SK-N-MC (cell line): ENCODE measurements around the gene UBE2D1.

ENCODE experiments used
- DNase-seq: peaks from one replicate; pipeline ENCODE4 v3.0.0-alpha.2; 2011; ENCODE audit warnings: low read depth, low spot score
- H3K27ac ChIP-seq: fragments of 200-600 bp; sonication (generic); 2 replicates; pipeline ENCODE4 v1.5.1; 2016; ENCODE audit warnings: mixed run types
- H3K36me3 ChIP-seq: fragments of 200-600 bp; sonication (generic); 2 replicates; pipeline ENCODE4 v1.6.1; 2017; ENCODE audit warnings: antibody characterized with exemption, low read length, mixed read lengths; ENCODE audit not compliant: insufficient read depth
- H3K4me3 ChIP-seq: fragments of 200-600 bp; sonication (generic); 2 replicates; pipeline ENCODE4 v1.5.1; 2016
- H3K9ac ChIP-seq: fragments of 200-600 bp; sonication (generic); 2 replicates; pipeline ENCODE4 v1.8.0; 2017; ENCODE audit warnings: mixed run types, mixed read lengths; ENCODE audit not compliant: insufficient read length
- H3K9me3 ChIP-seq: fragments of 200-600 bp; sonication (generic); 2 replicates; pipeline ENCODE4 v1.6.1; 2017; ENCODE audit warnings: low read depth, mild to moderate bottlenecking, antibody characterized with exemption, low read length, moderate library complexity, mixed read lengths
- EZH2 ChIP-seq: fragments of 200-600 bp; sonication (generic); IDR thresholded peaks from one replicate; pipeline ENCODE4 v1.6.1; 2017; ENCODE audit warnings: antibody characterized with exemption
- FOXP2 ChIP-seq: optimal IDR thresholded peaks from 2 replicates; pipeline ENCODE3; 2011; ENCODE audit warnings: mild to moderate bottlenecking, moderate library complexity; ENCODE audit not compliant: insufficient read depth; ENCODE audit errors: extremely low read length, control extremely low read depth
- POLR2AphosphoS5 ChIP-seq: IDR thresholded peaks from 2 replicates; pipeline ENCODE4 v1.6.1; 2012; ENCODE audit warnings: mild to moderate bottlenecking, low read depth, low read length, borderline replicate concordance

The UBE2D1 gene

GRCh38 chr10:58330431-58330830 lies 4.4 kb upstream of the UBE2D1 start:
- TF ChIP-seq EZH2 (no peak), FOXP2 (no peak)
- no peaks in the 10 kb centered on the region for H3K36me3 ChIP-seq
- H3K27ac ChIP-seq: no peak overlapping the region
- DNase-seq: no peak
- H3K4me3 ChIP-seq: no peak overlapping the region
- H3K9me3 ChIP-seq: no peaks in the 10 kb centered on the region
- no peak overlapping the region for H3K9ac ChIP-seq

- no peak overlapping the region for H3K27ac ChIP-seq
Observed at GRCh38 chr10:58331646-58332045, 3.2 kb upstream of the UBE2D1 start.

GRCh38 chr10:58335306-58336005 lies 650 bp downstream of the UBE2D1 start:
- H3K36me3 ChIP-seq: no peaks in the 10 kb centered on the region
- H3K4me3 ChIP-seq: peak overlapping the region; percentile 80
- no peak overlapping the region for H3K27ac ChIP-seq
- TF ChIP-seq POLR2AphosphoS5 (no peak), FOXP2 (no peak), EZH2 (no peak)
- DNase-seq: no peak
- peak overlapping the region; percentile 79 for H3K9ac ChIP-seq
- H3K9me3 ChIP-seq: no peaks in the 10 kb centered on the region

More at GRCh38 chr10:58331646-58332045, 3.2 kb upstream of the UBE2D1 start:
- no peak overlapping the region for H3K9ac ChIP-seq
- no peak for DNase-seq
- H3K9me3 ChIP-seq: no peaks in the 10 kb centered on the region
- H3K36me3 ChIP-seq: no peaks in the 10 kb centered on the region
- no peak overlapping the region for H3K4me3 ChIP-seq
- TF ChIP-seq EZH2: no peak
- no peak for TF ChIP-seq POLR2AphosphoS5
- TF ChIP-seq FOXP2: no peak

- no peaks in the 10 kb centered on the region for H3K36me3 ChIP-seq
- peak overlapping the region; percentile 80 for H3K4me3 ChIP-seq
- H3K9ac ChIP-seq: no peak overlapping the region
- no peaks in the 10 kb centered on the region for H3K9me3 ChIP-seq
- DNase-seq: no peak
- H3K27ac ChIP-seq: no peak overlapping the region
- TF ChIP-seq FOXP2: no peak
- no peak for TF ChIP-seq POLR2AphosphoS5
- no peak for TF ChIP-seq EZH2
Observed at GRCh38 chr10:58336242-58336641, 1.4 kb downstream of the UBE2D1 start.

- H3K9ac ChIP-seq: no peak overlapping the region
- no peak for DNase-seq
- TF ChIP-seq EZH2 (no peak), FOXP2 (no peak), POLR2AphosphoS5 (no peak)
- H3K4me3 ChIP-seq: no peak overlapping the region
- no peak overlapping the region for H3K27ac ChIP-seq
- H3K9me3 ChIP-seq: no peaks in the 10 kb centered on the region
- H3K36me3 ChIP-seq: no peaks in the 10 kb centered on the region
Observed at GRCh38 chr10:58341422-58341821, 6.6 kb downstream of the UBE2D1 start.

- Histone ChIP-seq H3K9ac (no peak overlapping the region), H3K36me3 (no peaks in the 10 kb centered on the region)
- TF ChIP-seq EZH2 (no peak), FOXP2 (no peak), POLR2AphosphoS5 (no peak)
Observed at GRCh38 chr10:58341947-58342346, 7.1 kb downstream of the UBE2D1 start.

GRCh38 chr10:58347967-58348366 lies 13.2 kb downstream of the UBE2D1 start:
- Histone ChIP-seq H3K4me3 (peak overlapping the region; percentile 49), H3K9ac (no peak overlapping the region), H3K9me3 (no peaks in the 10 kb centered on the region), H3K27ac (peak overlapping the region; percentile 91), H3K36me3 (no peaks in the 10 kb centered on the region)
- TF ChIP-seq EZH2 (no peak), POLR2AphosphoS5 (no peak), FOXP2 (no peak)
- no peak for DNase-seq

More at GRCh38 chr10:58341947-58342346, 7.1 kb downstream of the UBE2D1 start:
- H3K9me3 ChIP-seq: no peaks in the 10 kb centered on the region
- DNase-seq: no peak
- no peak overlapping the region for H3K27ac ChIP-seq
- no peak overlapping the region for H3K4me3 ChIP-seq

- H3K27ac ChIP-seq: peak overlapping the region; percentile 91
- H3K4me3 ChIP-seq: peak overlapping the region; percentile 49
- TF ChIP-seq POLR2AphosphoS5 (no peak), EZH2 (no peak), FOXP2 (no peak)
- H3K9ac ChIP-seq: no peak overlapping the region
- H3K9me3 ChIP-seq: no peaks in the 10 kb centered on the region
- DNase-seq: no peak
- no peaks in the 10 kb centered on the region for H3K36me3 ChIP-seq
Observed at GRCh38 chr10:58348571-58349033, 13.8 kb downstream of the UBE2D1 start.

- Histone ChIP-seq H3K9me3 (no peaks in the 10 kb centered on the region), H3K9ac (no peak overlapping the region), H3K36me3 (no peaks in the 10 kb centered on the region), H3K4me3 (no peak overlapping the region), H3K27ac (peak overlapping the region; percentile 59)
- no peak for DNase-seq
- TF ChIP-seq POLR2AphosphoS5 (no peak), FOXP2 (no peak), EZH2 (no peak)
Observed at GRCh38 chr10:58350023-58350422, 15.2 kb downstream of the UBE2D1 start.
